ENCODE data around the gene HERC4.

Gene HERC4

DNA sequence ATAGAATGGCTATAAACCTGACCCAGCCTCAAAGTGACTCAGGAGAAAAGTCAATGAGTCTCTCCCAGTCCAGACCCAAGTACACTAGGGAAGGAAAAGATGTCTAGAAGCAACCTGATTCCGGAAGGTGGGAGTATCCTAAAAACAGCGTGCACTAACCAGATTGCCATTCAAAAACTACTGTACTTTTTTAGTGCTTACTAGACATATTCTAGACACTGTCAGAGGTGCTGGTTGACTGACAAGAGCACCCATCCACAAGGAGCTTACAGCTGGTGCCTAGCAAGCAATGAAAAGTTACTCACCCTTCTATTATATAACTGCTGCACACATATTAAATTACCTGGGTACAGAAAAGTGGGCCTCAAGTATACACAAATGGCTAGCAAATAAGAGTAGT, 109.6 kb downstream of the HERC4 start:
- no peak overlapping the region for H3K4me3 ChIP-seq (ENCODE audit: low read length in 2 of 2)
- no peak overlapping the region for H3K9ac ChIP-seq (ENCODE audit: low read length in 2 of 2)
- no peak overlapping the region for H3K27ac ChIP-seq (ENCODE audit: low read length)
- peaks cover 5 to 15% of the 10 kb centered on the region in 2 donors for H3K36me3 ChIP-seq (ENCODE audit: control insufficient read depth in 2 of 2, insufficient read depth in 2 of 2, low read length in 2 of 2)
- H3K4me1 ChIP-seq (ENCODE audit: control insufficient read depth, insufficient read depth, low read length), result no peaks in the 10 kb centered on the region
- H3K9me3 ChIP-seq (ENCODE audit: control insufficient read depth in 2 of 2, low read length in 2 of 2), result no peaks in the 10 kb centered on the region
- H3K27me3 ChIP-seq (ENCODE audit: control insufficient read depth in 1 of 2, insufficient read depth in 2 of 2, low read length in 2 of 2), result no peaks in the 10 kb centered on the region

GRCh38 chr10:67959839-67960476, 115.1 kb downstream of the HERC4 start:
- H3K4me3 ChIP-seq (ENCODE audit: low read length in 2 of 2), result no peak overlapping the region
- H3K27me3 ChIP-seq (ENCODE audit: control insufficient read depth in 1 of 2, insufficient read depth in 2 of 2, low read length in 2 of 2), result no peaks in the 10 kb centered on the region
- H3K4me1 ChIP-seq (ENCODE audit: control insufficient read depth, insufficient read depth, low read length), result no peaks in the 10 kb centered on the region
- no peak overlapping the region for H3K27ac ChIP-seq (ENCODE audit: low read length)
- H3K9me3 ChIP-seq (ENCODE audit: control insufficient read depth in 2 of 2, low read length in 2 of 2), result no peaks in the 10 kb centered on the region
- H3K9ac ChIP-seq (ENCODE audit: low read length in 2 of 2), result no peak overlapping the region
- H3K36me3 ChIP-seq (ENCODE audit: control insufficient read depth in 2 of 2, insufficient read depth in 2 of 2, low read length in 2 of 2), result peaks cover 2 to 6% of the 10 kb centered on the region in 2 donors

DNA sequence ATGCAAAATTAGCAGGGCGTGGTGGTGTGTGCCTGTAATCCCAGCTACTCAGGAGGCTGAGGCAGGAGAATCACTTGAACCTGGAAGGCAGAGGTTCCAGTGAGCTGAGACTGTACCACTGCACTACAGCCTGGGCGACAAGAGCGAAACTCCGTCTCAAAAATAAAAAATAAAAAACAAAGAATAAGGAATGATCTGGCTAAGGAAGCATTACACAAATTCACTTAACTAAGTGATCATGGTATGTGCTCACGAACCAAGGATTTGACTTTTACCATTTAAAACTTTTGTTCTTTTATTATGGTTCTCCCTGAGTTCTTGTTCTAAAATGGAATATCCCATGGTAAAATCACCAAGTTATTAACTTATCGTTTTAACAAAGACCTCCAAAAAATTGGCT, 119.5 kb downstream of the HERC4 start:
- peaks cover 8 to 15% of the 10 kb centered on the region in 2 donors for H3K36me3 ChIP-seq (ENCODE audit: control insufficient read depth in 2 of 2, insufficient read depth in 2 of 2, low read length in 2 of 2)

DNA sequence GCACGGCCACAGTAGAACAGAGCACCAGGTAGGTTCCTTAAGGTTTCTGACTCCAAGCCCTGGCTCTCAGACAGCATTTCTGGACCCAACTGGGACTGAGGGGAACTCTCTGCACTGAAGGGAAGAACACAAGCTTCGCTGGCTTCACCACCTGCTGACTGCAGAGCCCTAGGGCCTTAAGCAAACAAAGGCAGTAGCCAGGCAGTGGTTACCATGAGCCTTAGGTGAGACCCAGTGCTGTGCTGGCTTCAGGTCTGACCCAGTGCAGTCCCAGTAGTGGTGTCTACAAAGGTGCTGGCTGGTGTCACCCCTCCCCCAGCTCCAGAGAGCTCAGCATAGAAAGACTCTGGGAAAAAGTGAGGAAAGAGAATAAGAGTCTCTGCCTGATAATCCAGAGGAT, 131.2 kb downstream of the HERC4 start:
- Histone ChIP-seq H3K4me3 (ENCODE audit: low read length in 2 of 2) (no peak overlapping the region), H3K9ac (ENCODE audit: low read length in 2 of 2) (no peak overlapping the region)

More for the DNA sequence above, 119.5 kb downstream of the HERC4 start:
- no peak overlapping the region for H3K4me3 ChIP-seq (ENCODE audit: low read length in 2 of 2)
- H3K27ac ChIP-seq (ENCODE audit: low read length), result no peak overlapping the region
- H3K4me1 ChIP-seq (ENCODE audit: control insufficient read depth, insufficient read depth, low read length), result no peaks in the 10 kb centered on the region
- no peaks in the 10 kb centered on the region for H3K9me3 ChIP-seq (ENCODE audit: control insufficient read depth in 2 of 2, low read length in 2 of 2)
- H3K9ac ChIP-seq (ENCODE audit: low read length in 2 of 2), result no peak overlapping the region
- H3K27me3 ChIP-seq (ENCODE audit: control insufficient read depth in 1 of 2, insufficient read depth in 2 of 2, low read length in 2 of 2), result no peaks in the 10 kb centered on the region

DNA sequence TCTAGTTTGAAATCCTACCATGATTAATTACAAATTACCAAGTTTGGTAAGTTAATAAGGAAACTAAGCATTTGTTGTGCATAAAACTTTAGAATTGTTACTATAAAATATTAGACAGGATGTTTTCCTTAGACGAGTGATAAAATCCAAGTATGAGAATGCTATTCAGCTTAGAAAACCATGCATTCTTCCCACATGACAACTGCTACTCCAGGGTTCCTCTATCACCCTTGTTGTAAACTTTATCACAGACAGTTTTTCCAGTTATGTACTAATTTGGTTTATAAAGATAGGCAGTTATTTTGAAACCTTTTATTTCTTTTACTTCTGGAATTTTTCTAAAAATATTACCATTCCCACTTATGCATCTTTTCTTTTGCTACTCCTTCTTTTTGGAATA, 138.7 kb downstream of the HERC4 start:
- Histone ChIP-seq H3K9ac (ENCODE audit: low read length in 2 of 2) (no peak overlapping the region), H3K36me3 (ENCODE audit: control insufficient read depth in 2 of 2, insufficient read depth in 2 of 2, low read length in 2 of 2) (peaks cover 15 to 25% of the 10 kb centered on the region in 2 donors), H3K9me3 (ENCODE audit: control insufficient read depth in 2 of 2, low read length in 2 of 2) (no peaks in the 10 kb centered on the region), H3K27me3 (ENCODE audit: control insufficient read depth in 1 of 2, insufficient read depth in 2 of 2, low read length in 2 of 2) (no peaks in the 10 kb centered on the region), H3K27ac (ENCODE audit: low read length) (no peak overlapping the region), H3K4me1 (ENCODE audit: control insufficient read depth, insufficient read depth, low read length) (no peaks in the 10 kb centered on the region), H3K4me3 (ENCODE audit: low read length in 2 of 2) (no peak overlapping the region)

More for the DNA sequence above, 131.2 kb downstream of the HERC4 start:
- Histone ChIP-seq H3K9me3 (ENCODE audit: control insufficient read depth in 2 of 2, low read length in 2 of 2) (no peaks in the 10 kb centered on the region), H3K27me3 (ENCODE audit: control insufficient read depth in 1 of 2, insufficient read depth in 2 of 2, low read length in 2 of 2) (no peaks in the 10 kb centered on the region), H3K4me1 (ENCODE audit: control insufficient read depth, insufficient read depth, low read length) (no peaks in the 10 kb centered on the region), H3K36me3 (ENCODE audit: control insufficient read depth in 2 of 2, insufficient read depth in 2 of 2, low read length in 2 of 2) (peaks cover 11 to 13% of the 10 kb centered on the region in 2 donors), H3K27ac (ENCODE audit: low read length) (no peak overlapping the region)

DNA sequence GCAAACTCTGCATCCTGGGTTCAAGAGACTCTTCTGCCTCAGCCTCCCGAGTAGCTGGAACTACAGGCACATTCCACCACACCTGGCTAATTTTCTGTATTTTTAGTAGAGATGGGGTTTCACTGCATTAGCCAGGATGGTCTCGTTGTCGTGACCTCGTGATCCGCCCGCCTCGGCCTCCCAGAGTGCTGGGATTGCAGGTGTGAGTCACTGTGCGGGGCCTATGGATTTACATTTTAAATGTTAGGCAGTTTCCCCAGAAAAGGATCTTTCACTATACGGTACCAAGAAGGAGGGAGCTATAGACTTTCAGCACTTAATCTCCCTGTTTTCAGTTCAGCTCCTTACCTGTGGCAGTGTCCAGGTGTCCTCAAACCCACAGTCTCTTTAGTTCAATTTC, 139.9 kb downstream of the HERC4 start:
- Histone ChIP-seq H3K27me3 (ENCODE audit: control insufficient read depth in 1 of 2, insufficient read depth in 2 of 2, low read length in 2 of 2) (no peaks in the 10 kb centered on the region), H3K4me1 (ENCODE audit: control insufficient read depth, insufficient read depth, low read length) (no peaks in the 10 kb centered on the region), H3K27ac (ENCODE audit: low read length) (no peak overlapping the region), H3K9ac (ENCODE audit: low read length in 2 of 2) (no peak overlapping the region), H3K4me3 (ENCODE audit: low read length in 2 of 2) (no peak overlapping the region), H3K9me3 (ENCODE audit: control insufficient read depth in 2 of 2, low read length in 2 of 2) (no peaks in the 10 kb centered on the region), H3K36me3 (ENCODE audit: control insufficient read depth in 2 of 2, insufficient read depth in 2 of 2, low read length in 2 of 2) (peaks cover 15 to 25% of the 10 kb centered on the region in 2 donors)

DNA sequence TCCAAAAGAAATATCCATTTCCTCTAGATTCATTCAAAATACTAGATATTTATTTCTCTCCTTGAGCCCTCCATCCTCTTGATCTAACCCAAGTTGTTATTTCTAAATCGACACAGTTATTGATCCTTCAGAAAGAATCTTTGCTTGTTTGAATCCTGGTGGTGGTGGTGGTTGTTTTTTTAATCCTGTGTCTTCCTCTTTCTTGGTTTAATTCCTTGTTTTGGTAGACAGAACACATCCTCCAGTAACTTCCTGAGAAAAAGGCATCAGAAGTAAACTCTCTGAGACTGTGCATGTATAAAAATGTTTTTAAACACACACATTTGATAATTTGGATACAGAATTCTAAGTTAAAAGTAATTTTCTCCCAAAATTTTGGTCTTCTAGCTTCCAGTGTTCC, 140.7 kb downstream of the HERC4 start:
- Histone ChIP-seq H3K36me3 (ENCODE audit: control insufficient read depth in 2 of 2, insufficient read depth in 2 of 2, low read length in 2 of 2) (peaks cover 15 to 25% of the 10 kb centered on the region in 2 donors), H3K27me3 (ENCODE audit: control insufficient read depth in 1 of 2, insufficient read depth in 2 of 2, low read length in 2 of 2) (no peaks in the 10 kb centered on the region), H3K27ac (ENCODE audit: low read length) (no peak overlapping the region)

DNA sequence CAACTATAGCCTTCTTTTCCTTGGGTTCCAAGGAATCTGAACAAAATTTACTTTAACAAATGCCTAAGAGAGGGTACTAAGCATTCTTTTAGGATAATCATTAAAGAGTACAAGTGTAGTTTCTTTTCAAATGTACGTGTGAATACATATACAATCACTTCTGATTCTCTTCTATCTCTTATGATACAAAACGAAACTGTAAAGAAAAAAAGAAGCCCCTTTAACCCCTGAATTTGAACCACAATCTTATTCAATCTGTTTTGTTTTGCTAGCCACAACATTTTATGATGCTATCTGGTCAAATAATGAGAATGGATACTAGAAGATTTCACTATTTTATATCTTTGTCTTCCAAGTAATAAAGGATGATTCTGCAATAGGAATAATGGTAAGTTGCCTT, 141.9 kb downstream of the HERC4 start:
- no peaks in the 10 kb centered on the region for H3K27me3 ChIP-seq (ENCODE audit: control insufficient read depth in 1 of 2, insufficient read depth in 2 of 2, low read length in 2 of 2)
- no peak overlapping the region for H3K9ac ChIP-seq (ENCODE audit: low read length in 2 of 2)
- no peaks in the 10 kb centered on the region for H3K9me3 ChIP-seq (ENCODE audit: control insufficient read depth in 2 of 2, low read length in 2 of 2)
- no peak overlapping the region for H3K27ac ChIP-seq (ENCODE audit: low read length)
- H3K4me3 ChIP-seq (ENCODE audit: low read length in 2 of 2), result no peak overlapping the region
- no peaks in the 10 kb centered on the region for H3K4me1 ChIP-seq (ENCODE audit: control insufficient read depth, insufficient read depth, low read length)
- peaks cover 15 to 22% of the 10 kb centered on the region in 2 donors for H3K36me3 ChIP-seq (ENCODE audit: control insufficient read depth in 2 of 2, insufficient read depth in 2 of 2, low read length in 2 of 2)

More for the DNA sequence above, 140.7 kb downstream of the HERC4 start:
- Histone ChIP-seq H3K4me3 (ENCODE audit: low read length in 2 of 2) (no peak overlapping the region), H3K9ac (ENCODE audit: low read length in 2 of 2) (no peak overlapping the region), H3K9me3 (ENCODE audit: control insufficient read depth in 2 of 2, low read length in 2 of 2) (no peaks in the 10 kb centered on the region), H3K4me1 (ENCODE audit: control insufficient read depth, insufficient read depth, low read length) (no peaks in the 10 kb centered on the region)

GRCh38 chr10:67926951-67927350, 148.1 kb downstream of the HERC4 start:
- Histone ChIP-seq H3K4me3 (ENCODE audit: low read length in 2 of 2) (no peak overlapping the region), H3K4me1 (ENCODE audit: control insufficient read depth, insufficient read depth, low read length) (no peaks in the 10 kb centered on the region), H3K36me3 (ENCODE audit: control insufficient read depth in 2 of 2, insufficient read depth in 2 of 2, low read length in 2 of 2) (peaks cover 9 to 23% of the 10 kb centered on the region in 2 donors), H3K27ac (ENCODE audit: low read length) (no peak overlapping the region), H3K27me3 (ENCODE audit: control insufficient read depth in 1 of 2, insufficient read depth in 2 of 2, low read length in 2 of 2) (no peaks in the 10 kb centered on the region), H3K9me3 (ENCODE audit: control insufficient read depth in 2 of 2, low read length in 2 of 2) (no peaks in the 10 kb centered on the region), H3K9ac (ENCODE audit: low read length in 2 of 2) (no peak overlapping the region)

- no peak overlapping the region for H3K27ac ChIP-seq (ENCODE audit: low read length)
- no peak overlapping the region for H3K4me3 ChIP-seq (ENCODE audit: low read length in 2 of 2)
- H3K9me3 ChIP-seq (ENCODE audit: control insufficient read depth in 2 of 2, low read length in 2 of 2), result no peaks in the 10 kb centered on the region
- H3K4me1 ChIP-seq (ENCODE audit: control insufficient read depth, insufficient read depth, low read length), result no peaks in the 10 kb centered on the region
- H3K36me3 ChIP-seq (ENCODE audit: control insufficient read depth in 2 of 2, insufficient read depth in 2 of 2, low read length in 2 of 2), result peaks cover 7 to 23% of the 10 kb centered on the region in 2 donors
- no peak overlapping the region for H3K9ac ChIP-seq (ENCODE audit: low read length in 2 of 2)
- H3K27me3 ChIP-seq (ENCODE audit: control insufficient read depth in 1 of 2, insufficient read depth in 2 of 2, low read length in 2 of 2), result no peaks in the 10 kb centered on the region
Observed at GRCh38 chr10:67925449-67926005, 149.6 kb downstream of the HERC4 start.

- Histone ChIP-seq H3K4me3 (ENCODE audit: low read length in 2 of 2) (no peak overlapping the region), H3K9me3 (ENCODE audit: control insufficient read depth in 2 of 2, low read length in 2 of 2) (no peaks in the 10 kb centered on the region), H3K9ac (ENCODE audit: low read length in 2 of 2) (no peak overlapping the region), H3K27me3 (ENCODE audit: control insufficient read depth in 1 of 2, insufficient read depth in 2 of 2, low read length in 2 of 2) (no peaks in the 10 kb centered on the region), H3K36me3 (ENCODE audit: control insufficient read depth in 2 of 2, insufficient read depth in 2 of 2, low read length in 2 of 2) (peaks cover 7 to 23% of the 10 kb centered on the region in 2 donors), H3K4me1 (ENCODE audit: control insufficient read depth, insufficient read depth, low read length) (no peaks in the 10 kb centered on the region), H3K27ac (ENCODE audit: low read length) (no peak overlapping the region)
Observed at GRCh38 chr10:67924136-67924535, 150.9 kb downstream of the HERC4 start.

Data from stomach smooth muscle (tissue), 2 donors.